ENCODE data around the gene RSRP1. TPM values are rescaled to one million over a fixed set of nuclear protein-coding genes. Genes with fewer than 3 reads are reported as not detected.

RSRP1 gene
- total RNA-seq, 1 donor from 2014 or later: 92.9 TPM

- TF ChIP-seq, protein P1, sequence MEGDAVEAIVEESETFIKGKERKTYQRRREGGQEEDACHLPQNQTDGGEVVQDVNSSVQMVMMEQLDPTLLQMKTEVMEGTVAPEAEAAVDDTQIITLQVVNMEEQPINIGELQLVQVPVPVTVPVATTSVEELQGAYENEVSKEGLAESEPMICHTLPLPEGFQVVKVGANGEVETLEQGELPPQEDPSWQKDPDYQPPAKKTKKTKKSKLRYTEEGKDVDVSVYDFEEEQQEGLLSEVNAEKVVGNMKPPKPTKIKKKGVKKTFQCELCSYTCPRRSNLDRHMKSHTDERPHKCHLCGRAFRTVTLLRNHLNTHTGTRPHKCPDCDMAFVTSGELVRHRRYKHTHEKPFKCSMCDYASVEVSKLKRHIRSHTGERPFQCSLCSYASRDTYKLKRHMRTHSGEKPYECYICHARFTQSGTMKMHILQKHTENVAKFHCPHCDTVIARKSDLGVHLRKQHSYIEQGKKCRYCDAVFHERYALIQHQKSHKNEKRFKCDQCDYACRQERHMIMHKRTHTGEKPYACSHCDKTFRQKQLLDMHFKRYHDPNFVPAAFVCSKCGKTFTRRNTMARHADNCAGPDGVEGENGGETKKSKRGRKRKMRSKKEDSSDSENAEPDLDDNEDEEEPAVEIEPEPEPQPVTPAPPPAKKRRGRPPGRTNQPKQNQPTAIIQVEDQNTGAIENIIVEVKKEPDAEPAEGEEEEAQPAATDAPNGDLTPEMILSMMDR (IDR thresholded peaks at IDR 0.05; ENCODE audit: insufficient read depth, low read length, severe bottlenecking): no peak
- DNase-seq (ENCODE audit: low read depth) (no peak), FAIRE-seq (no peak)
- Histone ChIP-seq H3K4me3 (ENCODE audit: low read depth, low read length) (no peak overlapping the region), H3K27me3 (ENCODE audit: control insufficient read depth, insufficient read depth, low read length) (no peaks in the 10 kb centered on the region), H3K36me3 (ENCODE audit: control insufficient read depth, insufficient read depth, low read length) (no peaks in the 10 kb centered on the region)
Observed at GRCh38 chr1:25256578-25256965, 9.3 kb upstream of the RSRP1 start.

DNA sequence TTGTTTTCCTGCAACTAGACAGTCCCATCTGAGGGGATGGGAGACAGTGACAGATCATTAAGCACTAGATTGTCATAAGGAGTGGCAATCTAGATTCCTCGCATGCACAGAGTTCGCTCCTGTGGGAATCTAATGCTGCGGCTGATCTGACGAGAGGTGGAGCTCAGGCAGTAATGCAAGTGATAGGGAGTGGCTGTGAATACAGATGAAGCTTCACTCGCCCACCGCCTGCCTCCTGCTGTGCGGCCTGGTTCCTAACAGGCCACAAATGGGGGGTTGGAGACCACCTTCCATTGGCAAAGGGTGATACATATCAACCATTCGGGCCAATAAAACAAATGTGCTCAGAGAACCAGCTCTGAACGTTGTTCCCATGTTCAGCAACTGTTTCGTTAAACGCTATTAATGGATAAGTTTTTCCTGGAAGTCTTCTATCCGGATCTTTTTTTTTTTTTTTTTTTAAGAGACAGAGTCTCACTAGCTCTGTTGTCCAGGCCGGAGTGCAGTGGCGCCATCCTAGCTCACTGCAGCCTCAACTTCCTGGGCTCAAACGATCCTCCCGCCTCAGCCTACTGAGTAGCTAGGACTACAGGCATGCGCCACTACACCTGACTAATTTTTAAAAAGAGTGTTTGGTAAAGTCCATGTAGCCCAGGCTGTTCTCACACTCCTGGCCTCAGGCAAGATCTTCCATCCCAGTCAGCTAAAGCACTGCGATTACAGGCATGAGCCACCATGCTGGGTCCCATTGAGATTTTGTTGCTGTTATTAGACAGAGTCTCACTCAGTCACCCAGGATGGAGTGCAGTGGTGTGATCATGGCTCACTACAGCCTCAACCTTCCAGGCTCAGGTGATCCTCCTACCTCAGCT lies 8.7 kb upstream of the RSRP1 start:
- TF ChIP-seq, protein P1 (IDR thresholded peaks at IDR 0.05; ENCODE audit: insufficient read depth, low read length, severe bottlenecking): no peak
- FAIRE-seq (no peak), DNase-seq (ENCODE audit: low read depth) (no peak)
- Histone ChIP-seq H3K36me3 (ENCODE audit: control insufficient read depth, insufficient read depth, low read length) (no peaks in the 10 kb centered on the region), H3K4me3 (ENCODE audit: low read depth, low read length) (no peak overlapping the region), H3K27me3 (ENCODE audit: control insufficient read depth, insufficient read depth, low read length) (no peaks in the 10 kb centered on the region)

GRCh38 chr1:25253911-25254310 lies 6.7 kb upstream of the RSRP1 start:
- Histone ChIP-seq H3K4me3 (ENCODE audit: low read depth, low read length) (no peak overlapping the region), H3K36me3 (ENCODE audit: control insufficient read depth, insufficient read depth, low read length) (no peaks in the 10 kb centered on the region), H3K27me3 (ENCODE audit: control insufficient read depth, insufficient read depth, low read length) (no peaks in the 10 kb centered on the region)
- peak; percentile 7 for FAIRE-seq
- DNase-seq (ENCODE audit: low read depth): peak; percentile 36
- TF ChIP-seq, protein P1 (IDR thresholded peaks at IDR 0.05; ENCODE audit: insufficient read depth, low read length, severe bottlenecking): no peak

DNA sequence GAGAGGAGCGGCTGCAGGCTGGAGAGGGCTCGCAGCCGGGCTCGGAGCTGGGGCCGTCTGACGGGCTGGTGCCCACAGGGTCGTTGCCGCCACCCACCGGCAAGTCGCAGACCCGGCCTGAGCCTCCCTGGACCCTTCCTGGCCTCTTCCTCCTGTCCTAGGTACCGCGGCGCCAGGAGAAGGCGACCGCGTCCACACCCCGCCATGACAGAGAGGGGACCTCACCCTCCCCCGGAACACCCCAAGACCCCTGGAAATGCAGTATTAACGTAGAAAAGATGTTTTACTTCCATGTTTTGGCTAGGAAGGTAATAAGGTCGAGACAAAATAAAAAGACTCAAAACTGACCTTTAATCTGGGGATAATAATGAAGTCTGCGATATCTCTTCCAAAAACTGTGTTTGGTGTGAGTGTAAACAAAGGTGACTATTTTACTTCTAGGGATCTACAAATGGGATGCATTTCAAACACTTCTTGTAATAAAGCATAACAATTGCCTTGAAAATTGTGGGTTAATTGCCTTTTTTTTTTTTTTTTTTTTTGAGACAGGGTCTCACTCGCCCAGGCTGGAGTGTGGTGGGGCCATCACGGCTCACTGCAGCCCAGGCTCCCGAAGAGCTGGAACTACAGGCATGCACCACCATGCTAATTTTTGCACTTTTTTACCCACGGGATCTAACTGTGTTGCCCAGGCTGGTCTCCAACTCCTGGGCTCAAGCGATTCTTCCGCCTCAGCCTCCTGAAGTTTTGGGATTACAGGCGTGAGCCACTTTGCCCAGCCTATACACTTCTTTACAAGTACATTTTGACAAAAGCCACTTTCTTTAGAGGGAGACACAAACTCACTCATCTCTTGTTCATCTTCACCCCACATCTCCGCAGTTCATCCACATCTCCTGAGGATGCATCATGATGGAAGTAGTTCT lies 838 bp upstream of the RSRP1 start:
- TF ChIP-seq, protein P1 (IDR thresholded peaks at IDR 0.05; ENCODE audit: insufficient read depth, low read length, severe bottlenecking): no peak
- H3K27me3 ChIP-seq (ENCODE audit: control insufficient read depth, insufficient read depth, low read length): no peaks in the 10 kb centered on the region
- FAIRE-seq (no peak), DNase-seq (ENCODE audit: low read depth) (no peak)
- peaks cover 15% of the 10 kb centered on the region for H3K36me3 ChIP-seq (ENCODE audit: control insufficient read depth, insufficient read depth, low read length)
- peak overlapping the region; percentile 99 for H3K4me3 ChIP-seq (ENCODE audit: low read depth, low read length)

DNA sequence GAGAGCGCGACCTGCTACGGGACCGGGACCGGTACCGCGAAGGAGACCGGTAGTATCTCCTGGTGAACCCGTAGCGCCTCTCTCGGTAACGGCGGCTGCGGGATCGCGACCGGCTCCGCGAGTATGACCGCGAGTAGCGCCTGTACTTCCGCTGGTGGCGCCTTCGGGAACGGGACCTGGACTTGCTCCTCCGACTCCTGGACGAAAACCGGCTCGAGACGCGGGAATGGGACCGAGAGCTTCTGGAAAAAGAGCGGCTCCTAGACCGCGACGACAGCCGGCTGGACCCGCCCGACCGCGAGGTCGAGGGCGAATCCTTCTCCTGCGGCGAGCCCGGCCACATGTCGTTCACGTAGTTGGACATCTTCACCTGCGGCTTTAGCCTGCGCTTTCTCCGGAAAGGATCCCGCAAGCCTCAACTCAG lies 642 bp downstream of the RSRP1 start:
- DNase-seq (ENCODE audit: low read depth): no peak
- TF ChIP-seq, protein P1 (IDR thresholded peaks at IDR 0.05; ENCODE audit: insufficient read depth, low read length, severe bottlenecking): no peak

More for the DNA sequence above, 642 bp downstream of the RSRP1 start:
- H3K36me3 ChIP-seq (ENCODE audit: control insufficient read depth, insufficient read depth, low read length): peaks cover 18% of the 10 kb centered on the region
- peak overlapping the region; percentile 99 for H3K4me3 ChIP-seq (ENCODE audit: low read depth, low read length)
- H3K27me3 ChIP-seq (ENCODE audit: control insufficient read depth, insufficient read depth, low read length): no peaks in the 10 kb centered on the region
- no peak for FAIRE-seq

Measured in bronchial epithelial cell (primary cell).